Keratinocyte (primary cell): Measurements from ENCODE around the gene DCHS1. TPM values are rescaled to one million over a fixed set of nuclear protein-coding genes. Genes with fewer than 3 reads are reported as not detected.

ENCODE experiments used
- DNase-seq: peaks from one replicate; pipeline ENCODE4 v3.0.0-alpha.2; 2011; ENCODE audit warnings: low read depth, missing footprints, low spot score
- FAIRE-seq: peaks from 2 replicates; lab custom pipeline; 2011; peaks lifted over from hg19 to GRCh38; lab: Jason Lieb, UNC
- H2AFZ ChIP-seq: 2 replicates; pipeline ENCODE4 v1.6.0; 2012; ENCODE audit warnings: low read length, control low read depth, inconsistent platforms; ENCODE audit not compliant: control insufficient read depth
- H3K27ac ChIP-seq: 2 replicates; pipeline ENCODE4 v1.5.1; 2011; ENCODE audit warnings: low read length; ENCODE audit not compliant: control insufficient read depth, insufficient read depth
- H3K27me3 ChIP-seq: 3 replicates; pipeline ENCODE4 v1.6.0; 2011; ENCODE audit warnings: low read length; ENCODE audit not compliant: control insufficient read depth, insufficient read depth; ENCODE audit errors: extremely low read depth
- H3K36me3 ChIP-seq, 2 experiments: 2 replicates in 1 of 2; 3 replicates in 1 of 2; pipeline ENCODE4 v1.5.1; 2011; ENCODE audit warnings: low read length in 2 of 2, mild to moderate bottlenecking in 1 of 2; ENCODE audit not compliant: control insufficient read depth in 2 of 2, insufficient read depth in 2 of 2; ENCODE audit errors: extremely low read depth in 1 of 2
- H3K4me1 ChIP-seq: 3 replicates; pipeline ENCODE4 v1.5.1; 2011; ENCODE audit warnings: low read length; ENCODE audit not compliant: control insufficient read depth, insufficient read depth; ENCODE audit errors: extremely low read depth
- H3K4me2 ChIP-seq: 3 replicates; pipeline ENCODE4 v1.6.0; 2011; ENCODE audit warnings: low read depth, low read length; ENCODE audit not compliant: control insufficient read depth, insufficient read depth; ENCODE audit errors: extremely low read depth
- H3K4me3 ChIP-seq, 3 experiments: fragments of 200-600 bp in 1 of 3; sonication (generic) in 1 of 3; 2 replicates in 2 of 3; 3 replicates in 1 of 3; pipeline ENCODE4 v1.5.1; 2011 to 2016; ENCODE audit warnings: low read length in 3 of 3, mild to moderate bottlenecking in 3 of 3, control low read depth in 2 of 3, inconsistent platforms in 1 of 3, low read depth in 1 of 3, mixed read lengths in 1 of 3, mixed run types in 1 of 3, moderate library complexity in 1 of 3; ENCODE audit not compliant: control insufficient read depth in 2 of 3, insufficient read depth in 2 of 3; ENCODE audit errors: extremely low read depth in 1 of 3
- H3K79me2 ChIP-seq: 2 replicates; pipeline ENCODE4 v1.6.0; 2012; ENCODE audit warnings: low read length; ENCODE audit not compliant: control insufficient read depth, insufficient read depth
- H3K9ac ChIP-seq: 3 replicates; pipeline ENCODE4 v1.6.0; 2011; ENCODE audit warnings: low read length; ENCODE audit not compliant: control insufficient read depth, insufficient read depth; ENCODE audit errors: extremely low read depth
- H3K9me1 ChIP-seq: 3 replicates; pipeline ENCODE4 v1.6.0; 2011; ENCODE audit warnings: low read length; ENCODE audit not compliant: control insufficient read depth, insufficient read depth; ENCODE audit errors: extremely low read depth
- H3K9me3 ChIP-seq: 2 replicates; pipeline ENCODE4 v1.5.1; 2012; ENCODE audit warnings: low read depth, low read length; ENCODE audit not compliant: control insufficient read depth
- H4K20me1 ChIP-seq: 3 replicates; pipeline ENCODE4 v1.6.0; 2011; ENCODE audit warnings: low read length; ENCODE audit not compliant: control insufficient read depth, insufficient read depth; ENCODE audit errors: extremely low read depth
- CTCF ChIP-seq, 3 experiments: IDR thresholded peaks in 1 of 3; conservative IDR thresholded peaks in 1 of 3; optimal IDR thresholded peaks in 1 of 3; 2 replicates in 2 of 3; 3 replicates in 1 of 3; pipeline versions ENCODE3 to v1.5.1; 2011; ENCODE audit warnings: low read length in 3 of 3, mild to moderate bottlenecking in 3 of 3, moderate library complexity in 2 of 3, control low read depth in 1 of 3, inconsistent platforms in 1 of 3; ENCODE audit not compliant: insufficient read depth in 2 of 3; ENCODE audit errors: extremely low read depth in 1 of 3
- EZH2 ChIP-seq: IDR thresholded peaks from one replicate; pipeline ENCODE4 v1.6.1; 2012; ENCODE audit warnings: inconsistent platforms, mild to moderate bottlenecking, low read length, moderate library complexity
- dilution Hi-C: fragments of 300-500 bp; cut with MboI; formaldehyde crosslinking; loops from one replicate; pipeline ENCODE4 v1.7.0; 2020; ENCODE audit warnings: low sequenced_read_pairs; ENCODE audit not compliant: extremely low pct_ligation_motif_present
- polyA plus RNA-seq, 5 experiments: library from polyadenylated mRNA; depleted of rRNA in 3 of 5; stranded (reverse) in 3 of 5; stranded (forward) in 1 of 5; unstranded in 1 of 5; fragments of >200 nt; gene quantifications; 1 replicate in 1 of 5; 2 replicates in 3 of 5; 3 replicates in 1 of 5; pipeline versions ENCODE4 v1.2.1 to v1.2.3, GENCODE V29; 2011 to 2012; ENCODE audit warnings: missing spikeins in 2 of 5, low read depth in 1 of 5, low replicate concordance in 1 of 5

DCHS1 gene
- polyA plus RNA-seq, 1 donor (not counting 4 experiments of a cell fraction or from before 2014, with no cell fraction given), result 0.03 TPM

- Histone ChIP-seq H3K27me3 (peaks cover 2% of the 10 kb centered on the region), H3K4me2 (no peak overlapping the region), H3K9ac (no peak overlapping the region), H3K27ac (no peak overlapping the region), H3K36me3 (no peaks in the 10 kb centered on the region), H3K9me1 (no peaks in the 10 kb centered on the region), H3K4me1 (no peaks in the 10 kb centered on the region), H4K20me1 (no peaks in the 10 kb centered on the region), H2AFZ (no peak overlapping the region), H3K9me3 (no peaks in the 10 kb centered on the region), H3K79me2 (no peaks in the 10 kb centered on the region), H3K4me3 (no peak overlapping the region)
- DNase-seq (no peak), FAIRE-seq (no peak)
- TF ChIP-seq CTCF (optimal IDR thresholded peaks at IDR 0.05 in 1 of 3, IDR thresholded peaks at IDR 0.05 in 1 of 3, conservative IDR thresholded peaks at IDR 0.05 in 1 of 3; ENCODE audit: extremely low read depth in 1 of 3, insufficient read depth in 2 of 3, low read length in 3 of 3), result peak; percentile 3 to 58 (median 40)
- TF ChIP-seq EZH2, result no peak
- dilution Hi-C loops, result no loop called here
Measured at GRCh38 chr11:6667733-6668374, 12.2 kb upstream of the DCHS1 start.

GRCh38 chr11:6666302-6667183 lies 10.9 kb upstream of the DCHS1 start:
- Histone ChIP-seq H3K36me3 (no peaks in the 10 kb centered on the region), H3K9me1 (no peaks in the 10 kb centered on the region), H3K9ac (no peak overlapping the region), H4K20me1 (no peaks in the 10 kb centered on the region), H3K27ac (no peak overlapping the region), H3K79me2 (no peaks in the 10 kb centered on the region), H3K4me1 (no peaks in the 10 kb centered on the region), H3K4me3 (no peak overlapping the region), H2AFZ (no peak overlapping the region), H3K27me3 (peaks cover 2% of the 10 kb centered on the region), H3K4me2 (no peak overlapping the region), H3K9me3 (no peaks in the 10 kb centered on the region)
- dilution Hi-C loops, result no loop called here
- no peak for TF ChIP-seq EZH2
- TF ChIP-seq CTCF (optimal IDR thresholded peaks at IDR 0.05 in 1 of 3, IDR thresholded peaks at IDR 0.05 in 1 of 3, conservative IDR thresholded peaks at IDR 0.05 in 1 of 3; ENCODE audit: extremely low read depth in 1 of 3, insufficient read depth in 2 of 3, low read length in 3 of 3), result no peak
- DNase-seq, result no peak
- FAIRE-seq, result no peak
